HG03432 (cell line): ENCODE measurements around the gene B3GAT2.
A peak's percentile ranks its signal among the peaks of the same experiment; 100 is the strongest.
"Not testable (repeated sequence)": the region's sequence is repeated elsewhere in the genome, so short reads cannot be mapped to it uniquely, and the experiment has no call there.

Experiments
- ATAC-seq: cut with Tn5 transposase; IDR thresholded peaks from one replicate; pipeline ENCODE4 v1.9.1; 2021; ENCODE audit warnings: mild to moderate bottlenecking, moderate library complexity; ENCODE audit not compliant: unreplicated experiment

B3GAT2 gene

GRCh38 chr6:70956451-70957283 lies at the start of gene B3GAT2:
Gene B3GAT2, minus strand, starts transcription at chr6:70957060. Its CDS starts 631 bp downstream, at chr6:70956429.
- peak; percentile 18 for ATAC-seq

DNA sequence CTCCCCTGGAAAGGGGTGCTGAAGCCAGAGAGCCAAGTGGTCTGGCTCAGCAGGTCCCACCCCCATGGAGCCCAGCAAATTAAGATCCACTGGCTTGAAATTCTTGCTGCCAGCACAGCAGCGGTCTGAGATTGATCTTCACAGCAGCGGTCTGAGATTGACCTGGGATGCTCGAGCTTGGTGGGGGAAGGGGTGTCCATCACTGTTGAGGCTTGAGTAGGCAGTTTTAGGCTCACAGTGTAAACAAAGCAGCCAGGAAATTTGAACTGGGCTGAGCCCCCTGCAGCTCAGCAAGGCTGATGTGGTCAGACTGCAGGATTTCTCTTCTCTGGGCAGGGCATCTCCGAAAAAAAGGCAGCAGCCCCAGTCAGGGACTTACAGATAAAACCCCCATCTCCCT lies 41.3 kb upstream of the B3GAT2 start:
- no peak for ATAC-seq

DNA sequence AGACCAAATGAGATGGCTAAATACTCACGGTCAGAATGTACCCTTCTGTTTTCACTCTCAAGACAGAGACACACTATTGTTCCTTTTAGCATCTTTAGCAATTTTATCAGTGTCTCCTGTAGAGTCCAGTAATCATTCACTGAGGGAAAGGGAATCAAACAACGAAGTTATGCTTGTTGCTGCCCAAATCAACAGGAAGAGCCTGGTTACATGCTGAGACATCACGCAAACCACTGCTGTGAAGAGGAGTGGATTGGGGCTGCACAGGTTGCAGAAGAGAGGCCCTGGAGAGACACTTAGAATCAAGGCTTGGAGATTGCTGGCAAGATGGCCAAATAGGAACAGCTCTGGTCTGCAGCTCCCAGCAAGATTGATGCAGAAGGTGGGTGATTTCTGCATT lies 40.5 kb upstream of the B3GAT2 start:
- no peak for ATAC-seq

- ATAC-seq, result no peak
Observed at GRCh38 chr6:70996106-70996505, 39.2 kb upstream of the B3GAT2 start.

- no peak for ATAC-seq
Observed at GRCh38 chr6:70995411-70995810, 38.6 kb upstream of the B3GAT2 start.

DNA sequence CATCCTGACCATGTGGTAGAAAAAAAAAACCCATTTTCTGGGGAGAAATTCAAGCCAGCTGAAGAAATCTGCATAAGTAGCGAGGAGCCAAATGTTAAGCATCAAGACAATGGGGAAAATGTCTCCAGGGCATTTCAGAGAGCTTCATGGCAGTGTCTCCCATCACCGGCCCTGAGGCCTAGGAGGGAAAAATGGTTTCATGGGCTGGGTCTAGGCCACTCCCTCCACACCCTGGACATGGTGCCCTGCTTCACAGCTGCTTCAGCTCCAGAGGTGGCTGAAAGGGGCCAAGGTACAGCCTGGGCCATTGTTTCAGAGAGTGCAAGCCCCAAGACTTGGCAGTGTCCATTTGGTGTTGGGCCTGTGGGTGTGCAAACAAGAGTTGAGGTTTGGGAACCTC lies 34.4 kb upstream of the B3GAT2 start:
- no peak for ATAC-seq

GRCh38 chr6:70985156-70985555 lies 28.3 kb upstream of the B3GAT2 start:
- ATAC-seq, result no peak

GRCh38 chr6:70982747-70983146 lies 25.9 kb upstream of the B3GAT2 start:
- ATAC-seq, result no peak

- no peak for ATAC-seq
Observed at GRCh38 chr6:70980727-70981126, 23.9 kb upstream of the B3GAT2 start.

DNA sequence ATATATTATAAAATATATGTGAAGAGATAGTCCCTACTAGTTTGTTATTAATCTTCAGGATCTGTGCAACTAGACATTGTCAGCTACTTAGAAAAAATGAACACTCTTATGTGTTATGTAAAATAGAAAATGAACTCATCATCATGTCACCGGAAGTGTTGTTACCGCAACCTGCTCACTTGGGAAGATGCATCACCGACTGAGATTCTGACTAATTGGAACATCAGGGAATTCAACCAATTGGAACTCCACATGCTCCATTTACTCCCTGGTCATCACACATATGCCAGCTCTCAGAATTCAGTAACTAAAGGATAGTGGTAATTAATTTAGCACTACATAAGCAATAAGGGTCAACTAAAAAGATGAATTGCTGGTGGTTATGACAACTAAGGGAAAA lies 16.7 kb upstream of the B3GAT2 start:
- no peak for ATAC-seq

DNA sequence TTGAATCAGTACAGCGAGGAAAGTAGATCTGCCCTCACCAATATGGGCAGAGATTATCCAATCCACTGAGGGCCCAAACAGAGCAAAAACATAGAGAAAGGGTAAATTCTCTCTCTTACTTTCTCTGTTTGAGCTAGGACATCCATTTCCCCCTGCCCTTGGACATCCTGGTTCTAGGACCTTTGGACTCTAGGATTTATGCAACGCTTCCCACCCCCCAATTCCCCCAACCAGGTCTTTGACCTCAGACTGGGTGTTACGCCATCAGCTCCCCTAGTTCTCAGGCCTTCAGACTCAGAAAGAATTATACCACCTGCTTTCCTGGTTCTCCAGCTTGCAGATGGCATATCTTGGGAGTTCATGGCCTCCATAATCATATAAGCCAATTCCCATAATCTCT lies 10.2 kb upstream of the B3GAT2 start:
- ATAC-seq, result no peak

- no peak for ATAC-seq
Observed at GRCh38 chr6:70957284-70957617, 391 bp upstream of the B3GAT2 start.

- ATAC-seq, result peak; percentile 31
Observed at GRCh38 chr6:70956191-70956450, 739 bp downstream of the B3GAT2 start.

DNA sequence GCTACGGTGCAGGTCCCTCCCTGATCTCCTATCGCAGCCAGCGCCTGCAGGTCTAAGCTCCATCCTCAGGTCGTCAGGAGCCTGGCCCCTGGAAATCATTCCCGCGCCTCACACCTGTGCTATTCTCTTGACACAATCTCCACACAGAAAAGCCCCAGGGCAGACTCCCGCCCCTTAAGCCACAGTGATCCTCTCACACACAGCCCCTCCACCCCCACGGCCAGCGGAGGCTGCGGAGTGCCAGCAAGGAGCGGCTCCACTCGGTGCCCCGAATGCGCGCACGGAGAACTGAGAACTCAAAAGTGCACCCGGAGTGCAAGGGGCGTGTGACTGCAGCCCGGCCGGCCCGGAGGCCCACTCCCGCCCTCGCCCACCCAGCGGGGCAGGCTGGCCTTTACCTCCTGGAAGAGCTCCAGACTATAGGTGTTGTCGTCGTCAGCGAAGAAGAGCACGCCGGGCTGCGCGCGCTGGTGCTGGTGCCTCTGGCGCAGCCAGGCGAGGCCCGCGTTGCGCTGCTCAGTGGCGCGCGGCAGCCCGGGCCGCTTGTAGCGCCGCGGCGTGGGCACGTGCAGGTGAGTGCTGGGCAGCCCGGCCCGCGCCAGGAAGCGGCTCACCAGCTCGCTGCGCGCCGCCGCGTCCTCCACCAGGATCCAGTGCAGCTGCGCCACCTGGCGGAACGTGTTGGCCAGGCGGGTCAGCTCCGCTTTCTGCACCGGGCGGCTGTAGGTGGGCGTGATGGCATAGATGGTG lies 1.2 kb downstream of the B3GAT2 start:
- peak; percentile 97 for ATAC-seq

DNA sequence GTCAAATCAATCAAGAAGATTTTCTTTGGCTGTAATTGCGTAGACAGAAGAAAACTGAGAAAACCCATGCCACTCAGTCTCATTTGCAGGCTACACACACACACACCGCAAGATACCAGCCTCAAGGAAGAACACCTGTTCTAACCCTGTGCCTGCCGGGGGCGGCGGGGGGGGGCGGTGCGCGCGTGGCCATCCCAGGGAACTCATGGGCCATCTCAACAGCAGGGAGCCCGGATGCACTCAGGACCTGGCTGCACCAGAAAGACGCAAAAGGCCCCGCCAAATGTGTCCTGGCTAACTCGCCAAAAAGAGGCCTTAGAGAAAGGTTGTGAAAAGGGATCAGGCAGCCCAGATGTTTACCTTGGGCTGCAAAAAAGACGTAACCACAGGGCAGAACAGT lies 2.1 kb downstream of the B3GAT2 start:
- ATAC-seq, result no peak

DNA sequence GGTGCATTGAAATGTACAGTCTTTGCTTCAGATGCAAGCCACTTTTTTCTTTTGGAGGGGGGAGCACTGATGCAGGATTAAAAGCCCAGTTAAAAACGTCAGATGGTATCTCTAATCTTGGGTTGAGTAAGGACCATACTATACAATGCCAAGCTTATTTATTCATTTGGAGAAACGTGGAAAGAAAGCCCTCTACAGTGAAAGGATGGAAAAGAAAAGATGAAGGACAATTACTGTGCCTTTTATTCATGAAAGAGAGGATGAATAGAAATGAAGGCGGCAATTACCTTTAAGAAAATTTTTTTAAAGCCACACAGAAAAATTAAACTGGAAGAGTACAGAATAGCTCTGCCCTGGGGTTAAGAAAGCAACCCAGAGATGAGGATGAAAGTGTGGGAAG lies 2.7 kb downstream of the B3GAT2 start:
- ATAC-seq, result no peak

GRCh38 chr6:70952608-70953165 lies 4.2 kb downstream of the B3GAT2 start:
- ATAC-seq, result no peak

DNA sequence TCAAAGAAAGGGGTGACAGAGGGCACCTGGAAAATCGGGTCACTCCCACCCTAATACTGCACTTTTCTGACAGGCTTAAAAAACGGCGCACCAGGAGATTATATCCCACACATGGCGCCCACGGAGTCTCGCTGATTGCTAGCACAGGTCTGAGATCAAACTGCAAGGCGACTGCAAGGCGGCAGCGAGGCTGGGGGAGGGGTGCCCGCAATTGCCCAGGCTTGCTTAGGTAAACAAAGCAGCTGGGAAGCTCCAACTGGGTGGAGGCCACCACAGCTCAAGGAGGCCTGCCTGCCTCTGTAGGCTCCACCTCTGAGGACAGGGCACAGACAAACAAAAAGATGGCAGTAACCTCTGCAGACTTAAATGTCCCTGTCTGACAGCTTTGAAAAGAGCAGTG lies 12.5 kb downstream of the B3GAT2 start:
- ATAC-seq, result not testable (repeated sequence)

DNA sequence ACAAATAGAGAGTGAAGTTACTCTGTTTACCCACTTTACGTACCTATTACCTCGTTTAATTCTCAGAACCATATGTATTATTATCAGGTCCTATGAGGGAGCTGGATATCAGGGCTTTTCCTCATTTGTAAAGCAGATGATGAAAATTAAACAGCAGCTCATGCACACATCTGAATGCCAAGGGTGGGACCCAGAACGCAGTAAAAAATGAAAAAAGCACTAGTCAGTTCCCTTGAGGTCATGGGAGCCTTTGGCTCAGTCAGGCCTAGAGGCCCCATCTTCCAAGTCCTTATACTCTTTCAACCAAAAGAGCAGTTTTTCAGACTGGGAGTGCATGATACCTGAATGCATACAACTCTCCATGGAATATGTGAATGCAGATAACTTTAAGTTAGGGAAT lies 23.0 kb downstream of the B3GAT2 start:
- ATAC-seq, result no peak

- no peak for ATAC-seq
Observed at GRCh38 chr6:70905742-70906141, 51.1 kb downstream of the B3GAT2 start.

GRCh38 chr6:70903665-70904452 lies 53.0 kb downstream of the B3GAT2 start:
- ATAC-seq, result no peak

- ATAC-seq, result no peak
Observed at GRCh38 chr6:70901324-70901723, 55.5 kb downstream of the B3GAT2 start.
